Stomach (tissue), 9 donors: ENCODE measurements around the gene PCDH11X. TPM values are rescaled to one million over a fixed set of nuclear protein-coding genes. Genes with fewer than 3 reads are reported as not detected.
"Not testable (repeated sequence)": the region's sequence is repeated elsewhere in the genome, so short reads cannot be mapped to it uniquely, and the experiment has no call there.

Experiments
- DNase-seq, 2 donors: peaks; one replicate each; pipeline versions ENCODE4 v3.0.0 to v3.0.0-alpha.2; 2013 to 2019
- H3K27ac ChIP-seq, 5 donors: fragments of 200-600 bp in 4 of 5; sonication (generic) in 4 of 5; one replicate each; pipeline ENCODE4 v1.5.1; 2013 to 2019; ENCODE audit warnings: mild to moderate bottlenecking in 1 of 5, moderate library complexity in 1 of 5
- H3K27me3 ChIP-seq, 3 donors: fragments of 200-600 bp; sonication (generic); one replicate each; pipeline ENCODE4 v1.5.1; 2017 to 2019; ENCODE audit warnings: mixed run types in 1 of 3
- H3K36me3 ChIP-seq, 4 donors: fragments of 200-600 bp; sonication (generic); 1 replicate in 3 of 4; 2 replicates in 1 of 4; pipeline ENCODE4 v1.5.1; 2016 to 2019
- H3K4me1 ChIP-seq, 4 donors: fragments of 200-600 bp; sonication (generic); one replicate each; pipeline ENCODE4 v1.5.1; 2016 to 2019
- H3K4me3 ChIP-seq, 4 donors: fragments of 200-600 bp; sonication (generic) in 3 of 4; one replicate each; pipeline ENCODE4 v1.5.1; 2016 to 2019; ENCODE audit warnings: mild to moderate bottlenecking in 1 of 4
- H3K9me3 ChIP-seq, 4 donors: fragments of 200-600 bp; sonication (generic); one replicate each; pipeline ENCODE4 v1.5.1; 2016 to 2019
- WGBS, 5 donors: extraction: QIAGEN DNeasy Blood & Tissue Kit in 3 of 5; methylation state at CpG; one replicate each; pipeline versions ENCODE4 v1.1.5 to v1.1.7; 2013 to 2018; 5-methylcytosine and 5-hydroxymethylcytosine counted together
- intact Hi-C: fragments of 100-400 bp; cut with DNase I; formaldehyde crosslinking; loops from one replicate; pipeline ENCODE4 v1.15.1; 2023; ENCODE audit warnings: low total_unique reads
- polyA plus RNA-seq, 3 donors: library from polyadenylated mRNA; stranded (reverse); fragments of 200-250 nt; gene quantifications; one replicate each; pipeline ENCODE4 v1.2.3, GENCODE V29; 2013
- small RNA-seq, 4 donors: library from RNA; depleted of rRNA; stranded (forward); fragments of <200 nt; gene quantifications; one replicate each; pipeline ENCODE3, GENCODE V24; 2016
- total RNA-seq, 5 donors: library from RNA; depleted of rRNA; stranded (reverse); fragments of >200 nt; gene quantifications; one replicate each; pipeline versions ENCODE4 v1.1.0 to v1.2.3, GENCODE V29; 2014 to 2016
- donor health status: healthy with polysubstance abuse.
- donor health status: Bipolar disorder and iron deficiency.
- donor health status: healthy.

PCDH11X gene
- total and polyA plus RNA-seq, 8 donors: 0.29 to 2.4 TPM; not detected in 6

DNA sequence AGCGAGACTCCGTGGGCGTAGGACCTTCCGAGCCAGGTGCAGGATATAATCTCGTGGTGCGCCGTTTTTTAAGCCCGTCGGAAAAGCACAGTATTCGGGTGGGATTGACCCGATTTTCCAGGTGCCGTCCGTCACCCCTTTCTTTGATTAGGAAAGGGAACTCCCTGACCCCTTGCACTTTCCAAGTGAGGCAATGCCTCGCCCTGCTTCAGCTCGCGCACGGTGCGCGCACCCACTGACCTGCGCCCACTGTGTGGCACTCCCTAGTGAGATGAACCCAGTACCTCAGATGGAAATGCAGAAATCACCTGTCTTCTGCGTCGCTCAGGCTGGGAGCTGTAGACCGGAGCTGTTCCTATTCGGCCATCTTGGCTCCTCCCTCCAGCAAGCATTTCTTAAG lies 46.1 kb downstream of the PCDH11X start:
- DNase-seq, H3K9me3 ChIP-seq, H3K27ac ChIP-seq, intact Hi-C loops, H3K36me3 ChIP-seq, H3K4me3 ChIP-seq, H3K27me3 ChIP-seq, H3K4me1 ChIP-seq: not testable (repeated sequence)
- WGBS, 5 donors: 57 to 93% (median 91%) methylated on average over 1 to 24 of the region's 24 CpGs

Small RNA genes lying within 50 kb of the gene (small RNA-seq; reads per million reads assigned to genes)
- 0 reads per million in 4 donors for gene RNU2-26P
